ENCODE results near the gene CPHXL2. TPM values are rescaled to one million over a fixed set of nuclear protein-coding genes. Genes with fewer than 3 reads are reported as not detected.
A peak's percentile ranks its signal among the peaks of the same experiment; 100 is the strongest.

CPHXL2 gene
- total RNA-seq, result not detected

DNA sequence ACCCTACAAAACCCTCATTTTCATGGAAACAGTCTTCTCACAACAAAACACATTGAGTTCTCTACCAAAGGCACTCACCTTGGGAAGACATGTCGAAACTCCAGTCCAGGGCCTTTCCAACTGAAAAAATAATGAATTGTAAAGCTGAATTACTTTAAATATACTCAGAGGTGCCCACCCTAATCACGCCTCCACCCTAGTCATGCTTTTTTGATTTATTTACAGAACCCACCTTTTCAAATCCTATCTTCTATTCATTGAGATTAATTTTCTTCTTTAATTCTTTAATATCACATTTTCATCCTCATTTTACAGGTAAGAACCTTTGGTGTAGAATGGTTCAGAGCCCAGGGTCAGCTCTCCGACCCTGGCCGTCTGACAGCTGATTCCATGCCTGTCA, at the start of gene CPHXL2:
Gene CPHXL2 (minus strand): TSS at position 101 of the 400 bp plus-strand sequence. CDS start 10 bp downstream, at position 91.
- no peak for DNase-seq (ENCODE audit: low spot score)

DNA sequence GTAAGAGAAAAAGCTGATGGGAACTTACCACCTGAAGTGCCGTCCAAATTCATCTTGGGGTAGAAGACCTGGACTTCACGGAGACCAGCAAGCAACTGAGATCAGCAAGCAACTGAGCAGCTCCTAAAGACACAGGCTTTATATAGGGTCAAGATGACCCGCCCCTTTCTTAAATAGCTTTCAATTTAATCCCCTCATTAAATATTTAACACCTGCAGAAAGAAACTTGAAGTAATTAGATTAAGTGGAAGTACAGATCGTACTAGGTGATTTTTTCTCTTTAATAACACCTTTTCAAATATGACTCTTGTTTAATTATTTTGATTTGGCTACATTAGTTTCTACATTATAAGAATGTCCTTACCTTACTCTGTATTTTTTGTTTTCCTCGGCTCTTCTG, 49.6 kb upstream of the CPHXL2 start, which contains the start of gene CPHXL:
Gene CPHXL (minus strand): TSS at position 101 of the 400 bp plus-strand sequence. CDS start 48 bp downstream, at position 53.
- DNase-seq (ENCODE audit: low spot score), result no peak

DNA sequence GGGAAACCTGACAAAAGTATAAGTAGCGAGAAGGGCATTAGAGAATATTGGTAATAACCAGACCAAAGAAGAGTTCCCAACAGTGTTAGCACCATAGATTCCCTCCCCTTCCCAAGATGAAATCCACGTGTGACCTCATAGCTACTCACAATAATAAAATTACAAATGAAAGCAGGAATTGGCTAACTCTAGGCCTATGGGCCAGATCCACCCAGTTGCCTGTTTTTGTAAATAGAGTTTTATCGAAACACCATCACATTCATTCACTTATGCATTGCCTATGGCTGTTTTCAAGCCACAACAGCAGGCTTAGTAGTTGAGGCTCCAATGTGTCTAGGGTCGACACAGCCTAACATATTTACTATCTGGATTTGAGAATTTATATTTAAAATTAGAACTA, 41.6 kb upstream of the CPHXL2 start:
- no peak for DNase-seq (ENCODE audit: low spot score)

DNA sequence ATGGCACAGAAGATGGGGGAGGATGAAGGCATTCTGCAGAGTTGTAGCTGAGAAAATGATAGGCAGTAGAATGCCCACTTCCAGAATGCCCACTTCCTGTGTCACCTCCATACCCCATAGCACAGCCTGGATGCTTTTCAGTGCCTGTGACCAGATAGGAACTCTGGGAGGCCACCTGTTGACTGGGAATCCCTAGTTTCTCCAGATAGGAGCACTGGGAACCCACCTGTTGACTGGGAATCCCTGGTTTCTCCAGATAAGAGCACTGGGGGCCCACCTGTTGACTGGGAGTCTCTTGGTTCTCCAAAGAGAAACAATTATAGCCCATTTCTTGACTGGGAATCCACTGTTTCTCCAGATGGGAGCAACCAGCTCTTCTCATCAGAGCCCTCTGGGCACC, 37.9 kb upstream of the CPHXL2 start:
- no peak for DNase-seq (ENCODE audit: low spot score)

DNA sequence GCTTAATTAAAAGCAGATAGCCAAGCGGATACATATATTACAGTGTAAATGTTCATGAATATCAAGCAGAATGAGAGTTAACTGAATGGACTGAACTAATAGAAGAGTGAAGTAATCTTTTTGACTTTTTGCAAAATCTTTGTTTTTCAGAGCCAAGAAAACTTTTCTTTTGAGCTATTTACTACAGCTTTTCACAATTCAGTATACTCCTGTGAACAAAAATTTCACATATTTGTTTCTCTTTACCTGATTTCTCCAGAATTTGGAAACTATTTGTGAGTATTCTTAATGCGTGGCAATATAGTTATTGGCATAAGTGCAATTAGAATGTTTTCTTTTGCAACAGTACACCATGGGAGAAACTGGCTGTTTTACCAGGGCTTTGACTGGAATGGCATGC, 33.5 kb upstream of the CPHXL2 start:
- DNase-seq (ENCODE audit: low spot score), result no peak

DNA sequence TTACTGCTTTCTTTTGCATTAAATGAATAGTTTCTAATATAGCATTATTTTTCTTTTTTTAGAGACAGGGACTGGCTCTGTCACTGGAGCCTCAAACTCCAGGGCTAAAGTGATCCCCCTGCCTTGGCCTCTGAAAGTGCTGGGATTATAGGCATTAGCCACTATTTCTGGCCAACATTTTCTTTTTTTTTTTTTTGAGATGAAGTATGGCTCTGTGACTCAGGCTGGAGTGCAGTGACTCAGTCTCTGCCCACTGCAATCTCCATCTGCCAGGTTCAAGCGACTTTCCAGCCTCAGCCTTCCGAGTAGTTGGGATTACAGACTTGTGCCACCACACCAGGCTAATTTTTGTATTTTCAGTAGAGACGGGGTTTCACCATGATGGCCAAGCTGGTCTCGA, 26.5 kb upstream of the CPHXL2 start:
- DNase-seq (ENCODE audit: low spot score), result no peak

DNA sequence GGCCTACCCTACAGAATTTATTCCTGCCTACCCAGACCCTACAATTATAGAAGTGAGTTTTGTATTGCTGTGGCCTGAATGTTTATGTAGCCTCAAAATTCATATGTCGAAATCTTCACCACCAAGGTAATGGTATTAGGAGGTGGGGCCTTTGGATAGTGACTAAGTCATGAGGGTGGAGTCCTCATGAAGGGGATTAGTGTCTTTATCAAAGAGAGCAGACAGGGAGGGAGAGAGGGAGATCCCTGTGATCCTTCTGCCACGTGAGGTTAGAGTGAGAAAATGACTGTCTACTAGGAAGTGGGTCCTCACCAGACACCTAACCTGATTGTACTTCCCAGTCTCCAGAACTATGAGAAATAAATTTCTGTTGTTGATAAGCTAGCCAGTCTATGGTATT, 25.4 kb upstream of the CPHXL2 start:
- DNase-seq (ENCODE audit: low spot score), result no peak

DNA sequence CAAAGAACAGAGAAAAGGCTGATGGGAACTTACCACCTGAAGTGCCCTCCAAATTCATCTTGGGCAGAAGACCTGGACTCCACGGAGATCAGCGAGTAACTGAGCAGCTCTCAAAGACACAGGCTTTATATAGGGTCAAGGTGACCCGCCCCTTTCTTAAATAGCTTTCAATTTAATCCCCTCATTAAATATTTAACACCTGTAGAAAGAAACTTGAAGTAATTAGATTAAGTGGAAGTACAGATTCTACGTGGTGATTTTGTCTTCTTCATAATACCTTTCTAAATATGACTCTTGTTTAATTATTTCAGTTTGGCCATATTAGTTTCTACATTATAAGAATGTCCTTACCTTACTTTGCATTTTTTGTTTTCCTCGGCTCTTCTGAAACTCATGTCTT, 24.6 kb upstream of the CPHXL2 start, which contains the start of gene DUXB:
Gene DUXB (minus strand): TSS at position 101 of the 400 bp plus-strand sequence. CDS start 43 bp downstream, at position 58.
- DNase-seq (ENCODE audit: low spot score), result no peak

DNA sequence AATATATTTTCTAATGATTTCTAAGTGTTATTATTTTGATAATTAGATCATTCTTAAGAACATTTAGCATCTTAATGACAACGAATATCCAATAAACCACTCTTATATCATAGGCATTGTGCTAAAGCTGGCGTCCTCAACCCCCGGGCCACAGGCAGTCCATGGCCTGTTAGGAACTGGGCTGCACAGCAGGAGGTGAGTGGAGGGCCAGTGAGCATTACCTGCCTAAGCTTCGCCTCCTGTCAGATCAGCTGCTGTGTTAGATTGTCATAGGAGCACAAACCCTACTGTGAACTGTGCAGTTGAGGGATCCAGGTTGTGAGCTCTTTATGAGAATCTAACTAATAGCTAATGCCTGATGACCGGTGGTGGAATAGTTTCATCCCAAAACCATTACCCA, 20.8 kb upstream of the CPHXL2 start:
- no peak for DNase-seq (ENCODE audit: low spot score)

DNA sequence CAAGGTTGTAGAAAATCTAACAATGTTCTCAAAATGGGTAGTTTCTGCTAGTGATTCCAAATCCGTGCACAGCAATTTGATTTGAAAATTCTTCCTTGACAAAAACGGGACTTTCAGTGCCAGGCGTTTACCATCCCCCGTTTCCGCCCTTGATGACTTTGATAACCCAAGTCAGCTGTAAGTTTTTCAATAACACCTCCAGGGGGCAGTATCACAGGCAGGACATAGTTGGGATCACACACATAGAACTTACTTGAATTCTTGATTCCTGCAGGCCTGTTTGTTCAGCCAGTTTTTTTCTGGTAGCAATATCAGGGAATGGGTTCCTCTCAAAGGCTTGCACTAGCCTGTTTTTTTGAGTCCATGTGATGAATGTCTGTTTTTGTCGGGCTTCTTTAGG, 18.9 kb upstream of the CPHXL2 start:
- DNase-seq (ENCODE audit: low spot score), result no peak

DNA sequence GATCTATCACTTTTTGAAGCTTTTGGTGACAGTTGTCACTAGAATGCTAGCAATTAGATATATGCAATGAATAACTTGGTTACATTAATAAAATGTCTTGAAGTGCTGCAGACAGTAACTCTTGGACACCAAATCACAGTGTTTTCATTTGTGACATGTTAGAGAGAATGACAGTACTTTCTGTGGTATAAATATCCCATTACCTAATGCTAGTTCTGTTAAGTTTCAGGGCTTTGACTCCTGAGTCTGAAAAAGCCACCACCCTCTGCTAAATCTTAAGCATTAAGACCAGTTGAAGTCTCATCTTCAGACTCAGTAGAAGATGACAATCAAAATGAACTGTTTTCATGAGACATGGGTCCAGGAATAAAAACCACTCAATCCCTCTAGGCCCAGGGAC, 10.6 kb upstream of the CPHXL2 start:
- DNase-seq (ENCODE audit: low spot score), result no peak

DNA sequence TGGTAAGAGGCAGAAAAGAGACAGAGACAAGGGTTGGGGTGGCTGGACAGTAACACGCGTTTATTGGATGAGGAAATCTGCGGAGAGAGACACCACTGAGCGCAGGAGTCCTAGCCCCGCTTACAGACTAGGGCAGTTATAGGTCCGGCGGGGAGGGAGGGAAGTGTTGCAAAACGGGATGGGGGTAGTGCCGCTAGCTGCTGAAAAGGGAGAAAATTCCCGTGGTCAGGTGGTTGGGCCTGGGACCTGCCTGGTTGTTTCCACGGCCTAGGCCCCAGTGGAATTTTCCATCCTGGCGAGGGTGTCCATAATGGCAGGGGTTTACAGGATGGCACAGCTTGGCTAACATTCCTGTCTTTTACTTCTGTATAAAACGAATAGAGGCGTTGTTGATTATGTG, 5.5 kb upstream of the CPHXL2 start:
- no peak for DNase-seq (ENCODE audit: low spot score)

DNA sequence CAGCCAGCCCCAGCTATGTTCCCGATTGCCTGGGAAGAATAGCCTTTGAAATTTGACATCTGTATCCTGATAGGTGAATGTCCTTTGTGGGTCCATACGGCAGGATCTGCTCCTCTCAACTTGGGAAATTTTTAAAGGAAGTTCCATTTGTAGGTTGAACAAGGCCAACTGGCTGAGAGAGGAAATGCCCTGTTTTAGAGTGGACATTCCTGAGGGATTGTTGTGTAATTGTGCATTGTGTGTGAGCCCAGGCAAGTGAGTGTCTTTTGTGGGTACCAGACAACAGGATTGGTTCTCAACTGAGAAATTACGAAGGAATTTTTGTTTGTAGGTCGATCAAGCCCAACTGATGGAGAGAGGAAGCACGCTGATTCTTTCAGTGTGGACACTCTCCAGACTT, 2.6 kb upstream of the CPHXL2 start:
- no peak for DNase-seq (ENCODE audit: low spot score)

DNA sequence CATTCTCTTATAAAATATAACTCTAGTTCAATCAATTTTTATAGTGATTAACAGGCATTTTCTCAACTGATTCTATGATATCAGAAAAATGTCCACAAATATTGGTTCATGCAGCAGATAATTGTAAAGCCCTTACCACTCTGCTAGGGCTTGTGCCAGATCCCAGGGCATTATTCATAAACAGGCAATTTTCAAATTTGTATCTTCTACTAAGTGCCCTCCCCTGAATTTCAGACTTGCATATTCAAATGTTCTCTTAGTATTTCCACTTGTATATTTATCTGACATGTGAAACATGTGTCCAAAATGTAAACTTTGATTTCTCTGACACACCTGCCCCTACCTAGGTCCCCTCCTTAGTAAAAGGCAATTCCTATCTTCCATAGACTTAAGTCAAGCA, 9.3 kb downstream of the CPHXL2 start:
- no peak for DNase-seq (ENCODE audit: low spot score)

DNA sequence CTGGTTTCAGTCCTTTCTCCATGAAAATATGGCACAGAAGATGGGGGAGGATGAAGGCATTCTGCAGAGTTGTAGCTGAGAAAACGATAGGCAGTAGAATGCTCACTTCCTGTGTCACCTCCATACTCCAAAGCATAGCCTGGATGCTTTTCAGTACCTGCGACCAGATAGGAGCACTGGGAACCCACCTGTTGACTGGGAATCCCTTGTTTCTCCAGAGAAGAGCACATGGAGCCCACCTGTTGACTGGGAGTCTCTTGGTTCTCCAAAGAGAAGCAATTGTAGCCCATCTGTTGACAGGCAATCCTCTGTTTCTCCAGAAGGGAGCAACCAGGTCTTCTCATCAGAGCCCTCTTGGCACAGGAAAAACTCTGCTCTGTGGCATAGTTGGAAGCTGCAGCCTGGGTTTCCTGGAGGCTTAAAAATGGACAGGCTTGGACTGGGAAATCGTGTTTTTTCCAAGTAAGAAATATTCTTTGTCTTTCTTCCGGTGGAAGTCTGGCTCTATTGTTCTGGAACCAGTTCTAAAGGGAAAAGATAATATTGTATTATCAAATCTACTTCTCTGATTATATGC, 16.0 kb downstream of the CPHXL2 start:
- no peak for DNase-seq (ENCODE audit: low spot score)

DNA sequence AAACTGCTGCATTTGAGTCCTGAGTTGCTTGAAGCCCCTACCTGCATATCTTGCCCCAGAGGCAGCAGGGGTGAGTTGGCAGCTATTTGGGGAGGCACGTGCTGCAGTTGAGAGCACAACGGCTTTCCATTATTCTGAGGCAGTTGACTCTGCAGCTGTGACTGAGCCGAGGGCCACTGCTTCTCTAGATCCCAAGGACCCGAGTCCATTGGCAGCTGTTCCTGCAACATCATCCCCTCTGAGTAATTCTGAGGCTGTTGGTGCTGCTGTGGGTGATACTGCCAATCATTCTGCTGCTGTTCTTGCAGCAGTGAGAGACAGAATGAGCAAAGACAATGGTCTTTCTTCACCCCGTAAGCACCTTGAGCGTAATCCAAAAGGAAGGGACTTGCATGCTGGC, 16.5 kb downstream of the CPHXL2 start:
- no peak for DNase-seq (ENCODE audit: low spot score)

DNA sequence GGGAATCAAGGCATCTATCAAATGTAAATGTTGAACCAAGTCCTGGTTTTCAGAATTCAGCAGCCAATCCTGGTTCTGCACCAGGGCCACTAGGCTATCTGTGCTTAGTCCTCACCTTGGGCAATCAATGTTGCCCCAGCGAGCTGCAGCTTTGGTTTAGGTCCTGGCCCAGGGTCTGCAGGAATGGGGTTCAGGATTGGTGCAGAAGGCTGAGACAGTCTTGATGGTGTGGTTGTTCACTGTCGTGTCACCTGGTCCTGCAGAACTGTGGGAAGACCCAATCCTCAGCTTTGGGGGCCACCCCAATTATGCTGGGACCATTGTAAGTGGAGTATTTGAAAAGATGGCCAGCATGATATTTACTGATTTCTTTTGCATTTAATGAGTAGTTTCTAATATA, 18.6 kb downstream of the CPHXL2 start:
- DNase-seq (ENCODE audit: low spot score), result no peak

DNA sequence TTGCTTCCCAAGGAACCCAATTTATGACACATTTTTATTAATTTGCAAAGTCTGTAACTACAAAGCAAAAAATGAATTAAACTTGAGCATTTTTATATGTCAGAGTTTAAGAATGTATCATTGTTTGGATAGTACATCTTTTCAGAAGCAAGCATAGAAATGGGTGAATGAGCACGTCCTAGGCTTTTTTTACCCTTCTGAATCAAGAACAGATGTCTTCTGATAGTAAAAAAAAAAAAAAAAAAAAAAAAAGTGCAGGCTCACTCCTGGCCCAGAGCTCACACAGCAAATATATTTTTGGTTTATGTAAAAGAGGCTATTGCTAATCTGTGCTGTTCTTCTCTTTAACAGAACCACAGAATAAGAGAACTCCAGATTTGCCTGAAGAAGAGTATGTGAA, 22.9 kb downstream of the CPHXL2 start:
- DNase-seq (ENCODE audit: low spot score), result no peak

DNA sequence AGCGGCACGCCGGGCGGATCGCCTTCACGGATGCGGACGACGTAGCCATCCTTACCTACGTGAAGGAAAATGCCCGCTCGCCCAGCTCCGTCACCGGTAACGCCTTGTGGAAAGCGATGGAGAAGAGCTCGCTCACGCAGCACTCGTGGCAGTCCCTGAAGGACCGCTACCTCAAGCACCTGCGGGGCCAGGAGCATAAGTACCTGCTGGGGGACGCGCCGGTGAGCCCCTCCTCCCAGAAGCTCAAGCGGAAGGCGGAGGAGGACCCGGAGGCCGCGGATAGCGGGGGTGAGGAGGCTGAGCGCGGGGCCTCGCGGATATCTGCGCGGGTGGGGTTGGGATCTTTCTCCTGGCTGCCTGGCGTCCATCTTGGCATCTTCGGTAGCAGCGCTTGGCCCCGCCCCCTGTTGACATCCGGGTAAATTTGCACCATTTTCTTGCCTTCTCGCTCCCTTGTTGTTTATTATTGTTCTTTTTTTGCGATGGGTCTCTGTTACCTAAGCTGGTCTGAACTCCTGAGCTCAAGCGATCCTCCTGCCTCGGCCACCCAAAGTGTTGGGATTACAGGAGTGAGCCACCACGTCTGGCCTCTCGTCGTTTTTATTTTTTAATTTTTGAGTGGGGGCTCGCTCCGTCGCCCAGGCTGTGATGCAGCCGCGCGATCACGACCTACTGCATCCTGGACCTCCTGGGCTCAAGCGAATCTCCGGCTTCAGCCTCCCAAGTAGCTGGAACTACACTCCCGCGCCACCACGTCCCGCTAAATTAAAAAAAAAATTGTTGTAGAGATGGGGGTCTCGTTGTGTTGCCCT, 28.3 kb downstream of the CPHXL2 start:
- peak; percentile 89 for DNase-seq (ENCODE audit: low spot score)

DNA sequence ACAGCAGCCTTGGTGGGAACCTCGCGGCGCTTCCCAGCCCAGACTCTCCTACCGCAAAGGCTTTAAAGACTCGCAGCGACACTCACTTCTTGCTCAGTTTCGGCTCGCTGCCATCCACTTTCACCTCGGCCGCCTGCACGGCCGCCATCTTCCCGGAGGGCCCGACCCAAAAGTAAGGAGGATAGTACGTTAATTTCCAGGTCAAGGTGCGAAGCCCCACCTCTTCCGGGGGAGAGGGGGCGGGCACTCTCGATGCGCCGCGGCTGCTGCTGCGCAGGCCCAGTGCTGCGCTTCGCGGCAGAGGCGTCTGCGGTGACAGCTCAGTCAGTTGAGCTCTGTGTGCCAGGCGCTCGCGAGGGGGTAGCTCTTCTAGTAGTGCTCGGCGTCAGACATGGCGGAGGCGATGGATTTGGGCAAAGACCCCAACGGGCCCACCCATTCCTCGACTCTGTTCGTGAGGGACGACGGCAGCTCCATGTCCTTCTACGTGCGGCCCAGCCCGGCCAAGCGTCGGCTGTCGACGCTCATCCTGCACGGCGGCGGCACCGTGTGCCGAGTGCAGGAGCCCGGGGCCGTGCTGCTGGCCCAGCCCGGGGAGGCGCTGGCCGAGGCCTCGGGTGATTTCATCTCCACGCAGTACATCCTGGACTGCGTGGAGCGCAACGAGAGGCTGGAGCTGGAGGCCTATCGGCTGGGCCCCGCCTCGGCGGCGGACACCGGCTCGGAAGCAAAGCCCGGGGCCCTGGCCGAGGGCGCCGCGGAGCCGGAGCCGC, 29.1 kb downstream of the CPHXL2 start, which contains the start of the genes KARS1 and TERF2IP:
Gene KARS1 (minus strand): TSS at position 174 of the 773 bp plus-strand sequence. CDS start 26 bp downstream, at position 148.
Gene TERF2IP (plus strand): TSS at position 282 of the 773 bp plus-strand sequence. CDS start 110 bp downstream, at position 392.
- DNase-seq (ENCODE audit: low spot score), result peak; percentile 95

DNA sequence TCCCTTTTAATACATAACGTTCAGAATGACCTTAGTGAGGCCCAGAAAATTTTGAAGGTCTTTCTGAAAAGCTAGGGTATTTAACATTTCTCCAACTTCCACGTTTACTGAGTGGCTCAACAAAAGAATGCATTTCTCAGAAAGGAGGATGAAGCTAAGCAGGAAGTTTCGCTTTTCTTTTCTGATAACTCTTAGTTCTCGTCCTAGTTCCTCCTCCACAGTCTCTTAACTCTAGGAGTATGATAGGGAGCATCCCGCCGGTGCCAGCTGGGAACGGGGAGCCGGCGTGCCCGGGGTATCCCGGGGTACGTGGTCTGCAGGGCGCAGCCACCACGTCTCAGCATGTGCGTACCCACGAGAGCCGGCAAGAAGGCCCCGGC, 29.7 kb downstream of the CPHXL2 start:
- DNase-seq (ENCODE audit: low spot score), result no peak
